GM12878 (cell line): Measurements from ENCODE around the gene HLA-A. TPM values are rescaled to one million over a fixed set of nuclear protein-coding genes. Genes with fewer than 3 reads are reported as not detected.

Experiments used
- ATAC-seq: fragments of 200-7000 bp; cut with Tn5 transposase; 3 replicates; pipeline ENCODE4 v1.9.1; 2020; ENCODE audit warnings: mild to moderate bottlenecking, moderate library complexity
- BruUV-seq: library from RNA; stranded (reverse); fragments of 400-500 nt; replicated peaks from 2 replicates; lab custom pipeline; 2021; lab: Mats Ljungman, UMichigan
- CTCF ChIA-PET: fragments of 300-600 bp; sonication (Branson Sonifier 250); formaldehyde crosslinking; extraction: SDS; loops from one replicate; lab custom pipeline; 2021; ENCODE audit warnings: inconsistent platforms; lab: Yijun Ruan, JAX
- POLR2A ChIA-PET: fragments of 350-600 bp; formaldehyde crosslinking; extraction: SDS; loops from one replicate; lab custom pipeline; 2021; ENCODE audit warnings: inconsistent platforms; lab: Charles Lee
- RAD21 ChIA-PET: fragments of 300-600 bp; sonication (Branson Sonifier 250); formaldehyde crosslinking; loops from one replicate; lab custom pipeline; 2023; ENCODE audit warnings: antibody characterized with exemption; ENCODE audit not compliant: unreplicated experiment; lab: Charles Lee
- SMC1A ChIA-PET: fragments of 300-600 bp; sonication (Branson Sonifier 250); formaldehyde crosslinking; loops from one replicate; lab custom pipeline; 2023; ENCODE audit not compliant: unreplicated experiment, uncharacterized antibody; lab: Charles Lee
- DNase-seq: peaks from one replicate; pipeline ENCODE4 v3.0.0-alpha.2; 2011; ENCODE audit warnings: low read depth, low spot score
- FAIRE-seq: peaks from 3 replicates; lab custom pipeline; 2011; peaks lifted over from hg19 to GRCh38; lab: Jason Lieb, UNC
- H2AFZ ChIP-seq: 2 replicates; pipeline ENCODE4 v1.6.0; 2011; ENCODE audit warnings: low read depth, low read length, control low read depth; ENCODE audit not compliant: control insufficient read depth
- H3K27ac ChIP-seq: 2 replicates; pipeline ENCODE4 v1.5.1; 2011; ENCODE audit warnings: control low read depth; ENCODE audit not compliant: control insufficient read depth, insufficient read depth
- H3K27me3 ChIP-seq, 2 experiments: replicated peaks in 1 of 2; 2 replicates each; pipeline versions ENCODE4 v1.6.0 to v1.6.1; 2011; ENCODE audit warnings: low read length in 1 of 2; ENCODE audit not compliant: control insufficient read depth in 2 of 2, insufficient read depth in 2 of 2
- H3K36me3 ChIP-seq, 2 experiments: 2 replicates each; pipeline ENCODE4 v1.5.1; 2011; ENCODE audit warnings: low read length in 1 of 2; ENCODE audit not compliant: control insufficient read depth in 2 of 2, insufficient read depth in 2 of 2
- H3K4me1 ChIP-seq: 2 replicates; pipeline ENCODE4 v1.6.1; 2011; ENCODE audit warnings: mild to moderate bottlenecking, low read length, moderate library complexity, mixed read lengths; ENCODE audit not compliant: control insufficient read depth, insufficient read depth
- H3K4me2 ChIP-seq: 2 replicates; pipeline ENCODE4 v1.6.0; 2011; ENCODE audit warnings: control low read depth; ENCODE audit not compliant: control insufficient read depth, insufficient read depth
- H3K4me3 ChIP-seq: fragments of 200-600 bp; sonication (generic); 2 replicates; pipeline ENCODE4 v1.5.1; 2016
- H3K79me2 ChIP-seq: 2 replicates; pipeline ENCODE4 v1.6.0; 2011; ENCODE audit warnings: low read length; ENCODE audit not compliant: control insufficient read depth, insufficient read depth
- H3K9ac ChIP-seq: 2 replicates; pipeline ENCODE4 v1.8.0; 2011; ENCODE audit warnings: low read length, control low read depth, mixed read lengths; ENCODE audit not compliant: control insufficient read depth, insufficient read depth
- H3K9me3 ChIP-seq: replicated peaks from 3 replicates; pipeline ENCODE4 v1.5.1; 2011; ENCODE audit warnings: mild to moderate bottlenecking, low read length; ENCODE audit not compliant: control insufficient read depth, insufficient read depth
- H4K20me1 ChIP-seq: 2 replicates; pipeline ENCODE4 v1.6.0; 2011; ENCODE audit not compliant: control insufficient read depth, insufficient read depth
- ASH2L ChIP-seq: fragments of 300-600, 200-600 bp; sonication (generic); IDR thresholded peaks from 2 replicates; pipeline ENCODE4 v1.6.1; 2017; ENCODE audit warnings: low read depth, mild to moderate bottlenecking, borderline replicate concordance
- ATF7 ChIP-seq: fragments of 450-650 bp; IDR thresholded peaks from 2 replicates; pipeline ENCODE4 v1.6.1; 2016; ENCODE audit warnings: low read depth, mild to moderate bottlenecking
- BACH1 ChIP-seq: fragments of 450-650 bp; IDR thresholded peaks from 2 replicates; pipeline ENCODE4 v1.6.1; 2017; ENCODE audit warnings: mild to moderate bottlenecking, borderline replicate concordance
- BHLHE40 ChIP-seq, 2 experiments: fragments of 450-650 bp in 1 of 2; IDR thresholded peaks; 2 replicates each; pipeline ENCODE4 v1.6.1; 2011 to 2017; ENCODE audit warnings: low read depth in 2 of 2, borderline replicate concordance in 1 of 2, improper control_type of control experiment in 1 of 2, low read length in 1 of 2, mild to moderate bottlenecking in 1 of 2
- EGR1 ChIP-seq, 2 experiments: IDR thresholded peaks; 1 replicate in 1 of 2; 2 replicates in 1 of 2; pipeline ENCODE4 v1.6.1; 2011 to 2012; ENCODE audit warnings: low read depth in 2 of 2, low read length in 2 of 2, borderline replicate concordance in 1 of 2, mild to moderate bottlenecking in 1 of 2, moderate library complexity in 1 of 2
- ESRRA ChIP-seq: IDR thresholded peaks from 2 replicates; pipeline ENCODE4 v1.6.1; 2012; ENCODE audit warnings: mild to moderate bottlenecking, low read length, improper control_type of control experiment
- FOS ChIP-seq: IDR thresholded peaks from 3 replicates; pipeline ENCODE4 v1.6.1; 2011; ENCODE audit warnings: borderline replicate concordance; ENCODE audit not compliant: insufficient read length; ENCODE audit errors: extremely low read depth
- GABPA ChIP-seq: IDR thresholded peaks from 2 replicates; pipeline ENCODE4 v1.6.1; 2014; ENCODE audit warnings: antibody characterized with exemption, low read depth, mild to moderate bottlenecking, inconsistent platforms
- IKZF1 ChIP-seq: fragments of 450-650 bp; conservative IDR thresholded peaks from 2 replicates; pipeline ENCODE4 v1.6.1; 2017; ENCODE audit warnings: antibody characterized with exemption, mild to moderate bottlenecking
- JUND ChIP-seq: IDR thresholded peaks from 2 replicates; pipeline ENCODE4 v1.6.1; 2012; ENCODE audit warnings: low read depth, mild to moderate bottlenecking, low read length, improper control_type of control experiment, moderate library complexity
- KAT2A ChIP-seq: conservative IDR thresholded peaks from 2 replicates; pipeline ENCODE4 v1.6.1; 2011; ENCODE audit warnings: low read depth, low read length; ENCODE audit not compliant: control insufficient read depth
- MLLT1 ChIP-seq: fragments of 450-650 bp; IDR thresholded peaks from 2 replicates; pipeline ENCODE4 v1.6.1; 2016; ENCODE audit warnings: mild to moderate bottlenecking
- MTA2 ChIP-seq: fragments of 450-650 bp; IDR thresholded peaks from 2 replicates; pipeline ENCODE4 v1.6.1; 2016; ENCODE audit warnings: low read depth, mild to moderate bottlenecking, moderate library complexity
- MXI1 ChIP-seq: fragments of 150-350 bp; IDR thresholded peaks from 2 replicates; pipeline ENCODE4 v1.6.1; 2011; ENCODE audit warnings: low read depth, mild to moderate bottlenecking, inconsistent platforms, low read length, improper control_type of control experiment
- RCOR1 ChIP-seq: conservative IDR thresholded peaks from 2 replicates; pipeline ENCODE4 v1.6.1; 2012; ENCODE audit warnings: low read depth, low read length, improper control_type of control experiment
- SUZ12 ChIP-seq: fragments of 200-600 bp; sonication (generic); IDR thresholded peaks from one replicate; pipeline ENCODE4 v1.6.1; 2018; ENCODE audit warnings: antibody characterized with exemption, mild to moderate bottlenecking; ENCODE audit not compliant: unreplicated experiment
- WGBS: methylation state at CpG from one replicate; pipeline ENCODE4 v1.1.6; 2016; ENCODE audit warnings: low lambda C conversion rate; ENCODE audit not compliant: insufficient replicate concordance, insufficient coverage; ENCODE audit errors: missing lambda C conversion rate; 5-methylcytosine and 5-hydroxymethylcytosine counted together
- in situ Hi-C: fragments of 300-500 bp; cut with MboI; formaldehyde crosslinking; loops from 9 replicates; pipeline ENCODE4 v1.14.3; 2018; ENCODE audit warnings: mixed read lengths
- intact Hi-C: fragments of 100-400 bp; cut with micrococcal nuclease; formaldehyde crosslinking; loops from one replicate; pipeline ENCODE4 v1.14.2; 2022; ENCODE audit not compliant: unreplicated experiment
- polyA plus RNA-seq, 11 experiments: library from polyadenylated mRNA; depleted of rRNA in 4 of 11; unstranded in 6 of 11; stranded (reverse) in 5 of 11; fragments of >200 nt; fragmentation: Nextera tagmentation in 4 of 11; fragmentation: Illumina TruSeq in 1 of 11; extraction: Ambion mirVana in 4 of 11; extraction: Trizol in 1 of 11; gene quantifications; 1 replicate in 1 of 11; 2 replicates in 10 of 11; pipeline versions ENCODE4 v1.2.1 to v1.2.3, GENCODE V29; 2011 to 2016; ENCODE audit warnings: inconsistent platforms in 2 of 11, missing spikeins in 2 of 11, low read depth in 1 of 11
- total RNA-seq, 4 experiments: library from RNA; depleted of rRNA in 3 of 4; stranded (reverse); fragments of >200 nt in 3 of 4; fragmentation: Illumina TruSeq in 1 of 4; extraction: Trizol in 1 of 4; gene quantifications; 2 replicates each; pipeline versions ENCODE4 v1.2.1 to v1.2.3, GENCODE V29; 2013 to 2021

Gene HLA-A
- total and polyA plus RNA-seq, 10 of the 15 experiments (the other 5 are each of a cell fraction or from before 2014, with no cell fraction given): 129 to 1,155 (median 749) TPM

- Histone ChIP-seq H3K9me3 (no peaks in the 10 kb centered on the region), H3K27me3 (no peaks in the 10 kb centered on the region), H4K20me1 (no peaks in the 10 kb centered on the region), H3K9ac (no peak overlapping the region), H3K79me2 (no peaks in the 10 kb centered on the region), H3K4me2 (no peak overlapping the region), H3K27ac (no peak overlapping the region), H3K4me1 (no peaks in the 10 kb centered on the region), H2AFZ (no peak overlapping the region), H3K36me3 (no peaks in the 10 kb centered on the region), H3K4me3 (no peak overlapping the region)
- DNase-seq (no peak), ATAC-seq (no peak), FAIRE-seq (no peak)
- POLR2A ChIA-PET: no interaction called here
- no TSS peak for BruUV-seq
- CTCF ChIA-PET: no interaction called here
- SMC1A ChIA-PET: no interaction called here
- in situ Hi-C loops: no loop called here
- intact Hi-C loops: no loop called here
- RAD21 ChIA-PET: no interaction called here
- WGBS: 90% methylated on average over 9 of the region's 9 CpGs
- no peak for TF ChIP-seq RCOR1
- no peak for TF ChIP-seq KAT2A
- no peak for TF ChIP-seq MXI1
- no peak for TF ChIP-seq ASH2L
- TF ChIP-seq ATF7: no peak
- TF ChIP-seq SUZ12: no peak
- TF ChIP-seq ESRRA: no peak
- no peak for TF ChIP-seq BHLHE40 (IDR thresholded peaks at IDR 0.05; ENCODE audit: borderline replicate concordance in 1 of 2, low read depth in 2 of 2, low read length in 1 of 2)
- TF ChIP-seq JUND: no peak
- no peak for TF ChIP-seq MLLT1
- no peak for TF ChIP-seq MTA2
- TF ChIP-seq FOS: no peak
- no peak for TF ChIP-seq EGR1 (IDR thresholded peaks at IDR 0.05; ENCODE audit: borderline replicate concordance in 1 of 2, low read depth in 2 of 2, low read length in 2 of 2)
- TF ChIP-seq IKZF1: no peak
- TF ChIP-seq GABPA: no peak
- no peak for TF ChIP-seq BACH1
These were observed 13.5 kb downstream of the HLA-A start for GRCh38 chr6:29955783-29956182.
